Caco-2 (cell line): ENCODE data around the gene CCNI2. TPM values are rescaled to one million over a fixed set of nuclear protein-coding genes. Genes with fewer than 3 reads are reported as not detected.

Experiments
- BruUV-seq: library from RNA; stranded (reverse); fragments of 400-500 nt; replicated peaks from 2 replicates; lab custom pipeline; 2021; lab: Mats Ljungman, UMichigan
- CTCF ChIA-PET: fragments of 300-600 bp; sonication (Branson Sonifier 250); formaldehyde crosslinking; loops from one replicate; lab custom pipeline; 2022; ENCODE audit warnings: antibody characterized with exemption; lab: Charles Lee
- POLR2A ChIA-PET: fragments of 300-600 bp; sonication (Branson Sonifier 250); formaldehyde crosslinking; loops from one replicate; lab custom pipeline; 2022; ENCODE audit warnings: antibody characterized with exemption; lab: Charles Lee
- DNase-seq, 2 experiments: peaks; one replicate each; pipeline versions ENCODE4 v3.0.0 to v3.0.0-alpha.2; 2020 to 2022
- H3K27me3 ChIP-seq: replicated peaks from 2 replicates; pipeline ENCODE4 v1.6.0; 2011; ENCODE audit warnings: low read length; ENCODE audit not compliant: control insufficient read depth, insufficient read depth
- H3K36me3 ChIP-seq: 2 replicates; pipeline ENCODE4 v1.5.1; 2011; ENCODE audit warnings: low read length; ENCODE audit not compliant: control insufficient read depth, insufficient read depth
- H3K4me1 ChIP-seq: fragments of 250-450 bp; sonication (Bioruptor Pico); 2 replicates; pipeline ENCODE4 v1.5.1; 2020; ENCODE audit warnings: mild to moderate bottlenecking
- H3K4me3 ChIP-seq: 2 replicates; pipeline ENCODE4 v1.5.1; 2011; ENCODE audit warnings: low read depth, mild to moderate bottlenecking, control low read depth, low read length
- H3K9me3 ChIP-seq: fragments of 250-450 bp; sonication (Bioruptor Pico); 2 replicates; pipeline ENCODE4 v1.5.1; 2020; ENCODE audit warnings: mild to moderate bottlenecking, moderate library complexity
- H3K27ac Mint-ChIP-seq: one replicate; pipeline ENCODE4 v1.8.0; 2022; ENCODE audit warnings: mixed read lengths; ENCODE audit not compliant: unreplicated experiment
- H3K27me3 Mint-ChIP-seq: one replicate; pipeline ENCODE4 v1.8.0; 2022; ENCODE audit warnings: mixed read lengths; ENCODE audit not compliant: insufficient read depth, unreplicated experiment
- H3K36me3 Mint-ChIP-seq: one replicate; pipeline ENCODE4 v1.8.0; 2022; ENCODE audit warnings: mild to moderate bottlenecking, mixed read lengths; ENCODE audit not compliant: insufficient read depth, unreplicated experiment
- H3K4me1 Mint-ChIP-seq: one replicate; pipeline ENCODE4 v1.8.0; 2022; ENCODE audit warnings: low read depth, mixed read lengths; ENCODE audit not compliant: unreplicated experiment
- H3K4me3 Mint-ChIP-seq: one replicate; pipeline ENCODE4 v1.8.0; 2022; ENCODE audit warnings: mild to moderate bottlenecking, moderate library complexity, mixed read lengths; ENCODE audit not compliant: unreplicated experiment
- H3K9me3 Mint-ChIP-seq: one replicate; pipeline ENCODE4 v1.8.0; 2022; ENCODE audit warnings: mixed read lengths; ENCODE audit not compliant: unreplicated experiment
- CTCF ChIP-seq, 2 experiments: fragments of 200-600 bp in 1 of 2; IDR thresholded peaks; 1 replicate in 1 of 2; 2 replicates in 1 of 2; pipeline versions ENCODE4 v1.5.1 to v1.8.0; 2011 to 2022; ENCODE audit warnings: antibody characterized with exemption in 1 of 2, control low read depth in 1 of 2, inconsistent platforms in 1 of 2, low read depth in 1 of 2, low read length in 1 of 2, mild to moderate bottlenecking in 1 of 2, moderate library complexity in 1 of 2; ENCODE audit not compliant: insufficient read depth in 1 of 2, severe bottlenecking in 1 of 2, unreplicated experiment in 1 of 2
- intact Hi-C: fragments of 100-400 bp; cut with micrococcal nuclease; formaldehyde crosslinking; loops from one replicate; pipeline ENCODE4 v1.10.0; 2022; ENCODE audit not compliant: unreplicated experiment
- total RNA-seq: library from RNA; stranded (reverse); gene quantifications from 2 replicates; pipeline ENCODE4 v1.2.3, GENCODE V29; 2022

CCNI2 gene
- total RNA-seq, 1 experiment from 2014 or later = 0.18 TPM

GRCh38 chr5:132729896-132730295 is 17.3 kb upstream of the CCNI2 start:
- CTCF ChIA-PET = interaction anchor here (0.7 kb wide), 1 partner anchor 25 kb away, joined by 4 read pairs; no protein-coding TSS in a partner anchor
- no peaks in the 10 kb centered on the region for H3K36me3 ChIP-seq
- H3K27me3 Mint-ChIP-seq = no peaks in the 10 kb centered on the region
- DNase-seq = no peak
- no TSS peak for BruUV-seq
- H3K4me3 ChIP-seq = no peak overlapping the region
- H3K36me3 Mint-ChIP-seq = peaks cover 4% of the 10 kb centered on the region
- no peaks in the 10 kb centered on the region for H3K9me3 ChIP-seq
- no peaks in the 10 kb centered on the region for H3K27me3 ChIP-seq
- H3K9me3 Mint-ChIP-seq = no peaks in the 10 kb centered on the region
- no peak for TF ChIP-seq CTCF (IDR thresholded peaks at IDR 0.05; ENCODE audit: insufficient read depth in 1 of 2, low read depth in 1 of 2, low read length in 1 of 2, severe bottlenecking in 1 of 2, unreplicated experiment in 1 of 2)
- H3K4me1 Mint-ChIP-seq = no peaks in the 10 kb centered on the region
- no peaks in the 10 kb centered on the region for H3K4me1 ChIP-seq
- no peak overlapping the region for H3K27ac Mint-ChIP-seq
- POLR2A ChIA-PET = no interaction called here
- H3K4me3 Mint-ChIP-seq = no peak overlapping the region
- intact Hi-C loops = no loop called here

GRCh38 chr5:132733499-132734148 is 13.6 kb upstream of the CCNI2 start:
- Histone ChIP-seq H3K4me1 (peaks cover 4% of the 10 kb centered on the region; the same call in 1 of the 2 replicates), H3K27me3 (no peaks in the 10 kb centered on the region), H3K36me3 (no peaks in the 10 kb centered on the region), H3K4me3 (no peak overlapping the region), H3K9me3 (no peaks in the 10 kb centered on the region)
- no TSS peak for BruUV-seq
- POLR2A ChIA-PET = no interaction called here
- H3K27me3 Mint-ChIP-seq = no peaks in the 10 kb centered on the region
- H3K4me3 Mint-ChIP-seq = no peak overlapping the region
- H3K36me3 Mint-ChIP-seq = peaks cover 10% of the 10 kb centered on the region
- no peak for TF ChIP-seq CTCF (IDR thresholded peaks at IDR 0.05; ENCODE audit: insufficient read depth in 1 of 2, low read depth in 1 of 2, low read length in 1 of 2, severe bottlenecking in 1 of 2, unreplicated experiment in 1 of 2)
- DNase-seq = no peak
- H3K27ac Mint-ChIP-seq = no peak overlapping the region
- CTCF ChIA-PET = no interaction called here
- H3K9me3 Mint-ChIP-seq = no peaks in the 10 kb centered on the region
- intact Hi-C loops = no loop called here
- peaks cover 8% of the 10 kb centered on the region for H3K4me1 Mint-ChIP-seq

DNA sequence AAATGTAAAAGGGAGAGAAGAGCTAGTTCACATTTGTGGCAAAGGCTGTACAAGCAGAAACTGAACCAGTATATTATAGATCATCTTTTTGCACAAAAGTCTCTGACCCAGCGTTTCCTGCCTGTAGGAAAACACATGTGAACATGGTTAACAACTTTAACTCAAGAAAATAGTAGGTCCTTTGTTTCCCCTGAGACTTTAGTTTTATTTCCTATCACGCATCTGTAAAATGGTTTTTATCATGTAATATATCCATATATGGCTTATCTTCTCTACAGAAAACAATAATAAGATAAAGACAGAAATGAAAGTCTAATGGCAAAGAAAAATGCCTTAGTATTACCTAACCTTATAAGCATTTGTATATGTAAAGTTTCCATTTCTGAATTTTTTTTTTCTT is 12.5 kb upstream of the CCNI2 start:
- H3K4me3 Mint-ChIP-seq = no peak overlapping the region
- CTCF ChIA-PET = interaction anchor here (0.6 kb wide), 1 partner anchor 19 kb away, joined by 3 read pairs; no protein-coding TSS in a partner anchor

More for the DNA sequence above, 12.5 kb upstream of the CCNI2 start:
- no peaks in the 10 kb centered on the region for H3K9me3 ChIP-seq
- no peak overlapping the region for H3K27ac Mint-ChIP-seq
- BruUV-seq = no TSS peak
- H3K4me3 ChIP-seq = no peak overlapping the region
- H3K9me3 Mint-ChIP-seq = no peaks in the 10 kb centered on the region
- intact Hi-C loops = no loop called here
- H3K27me3 ChIP-seq = no peaks in the 10 kb centered on the region
- DNase-seq = no peak
- H3K4me1 ChIP-seq = peaks cover 4% of the 10 kb centered on the region; the same call in 1 of the 2 replicates
- no peaks in the 10 kb centered on the region for H3K36me3 ChIP-seq
- POLR2A ChIA-PET = no interaction called here
- no peak for TF ChIP-seq CTCF (IDR thresholded peaks at IDR 0.05; ENCODE audit: insufficient read depth in 1 of 2, low read depth in 1 of 2, low read length in 1 of 2, severe bottlenecking in 1 of 2, unreplicated experiment in 1 of 2)
- H3K36me3 Mint-ChIP-seq = peaks cover 10% of the 10 kb centered on the region
- H3K27me3 Mint-ChIP-seq = no peaks in the 10 kb centered on the region
- peaks cover 9% of the 10 kb centered on the region for H3K4me1 Mint-ChIP-seq
